NB4 (cell line): ENCODE measurements around the gene CAMSAP3.

Experiments
- CTCF ChIP-seq: IDR thresholded peaks from one replicate; pipeline ENCODE4 v1.5.1; 2012; ENCODE audit warnings: low read depth, low read length
- MAX ChIP-seq: IDR thresholded peaks from 2 replicates; pipeline ENCODE4 v1.6.1; 2011; ENCODE audit warnings: low read depth, low read length
- POLR2A ChIP-seq: IDR thresholded peaks from 2 replicates; pipeline ENCODE4 v1.6.1; 2011; ENCODE audit warnings: mild to moderate bottlenecking; ENCODE audit not compliant: insufficient read length; ENCODE audit errors: extremely low read depth

- no peak for TF ChIP-seq CTCF
- no peak for TF ChIP-seq POLR2A
- no peak for TF ChIP-seq MAX
Observed at GRCh38 chr19:7582446-7582845, 13.2 kb upstream of the CAMSAP3 start.
